ENCODE data around the gene CYP2C8. TPM values are rescaled to one million over a fixed set of nuclear protein-coding genes. Genes with fewer than 3 reads are reported as not detected.

The CYP2C8 gene
- total and polyA plus RNA-seq, 9 donors = 0.12 to 4.3 (median 0.49) TPM; not detected in 1

GRCh38 chr10:95026461-95026860 is 42.8 kb downstream of the CYP2C8 start:
- no peak overlapping the region for H3K4me3 ChIP-seq
- no peak overlapping the region for H3K27ac ChIP-seq
- no peaks in the 10 kb centered on the region for H3K27me3 ChIP-seq
- WGBS, 3 donors = 73 to 77% (median 73%) methylated on average over 2 of the region's 2 CpGs
- DNase-seq = no peak
- H3K4me1 ChIP-seq (ENCODE audit: insufficient read depth) = no peaks in the 10 kb centered on the region
- intact Hi-C loops (cut with DNase I) = no loop called here
- TF ChIP-seq EP300 (IDR thresholded peaks at IDR 0.05) = no peak
- no peak for TF ChIP-seq POLR2A (IDR thresholded peaks at IDR 0.05)
- TF ChIP-seq CTCF (IDR thresholded peaks at IDR 0.05) = no peak
- no peaks in the 10 kb centered on the region for H3K9me3 ChIP-seq
- no peaks in the 10 kb centered on the region for H3K36me3 ChIP-seq

- Histone ChIP-seq H3K36me3 (no peaks in the 10 kb centered on the region), H3K4me1 (ENCODE audit: insufficient read depth) (no peaks in the 10 kb centered on the region), H3K27me3 (no peaks in the 10 kb centered on the region), H3K9me3 (no peaks in the 10 kb centered on the region), H3K27ac (no peak overlapping the region), H3K4me3 (no peak overlapping the region)
- intact Hi-C loops (cut with DNase I) = no loop called here
- WGBS, 3 donors = 40 to 45% (median 44%) methylated on average over 6 of the region's 6 CpGs
- DNase-seq = no peak
- TF ChIP-seq CTCF (IDR thresholded peaks at IDR 0.05) (no peak), POLR2A (IDR thresholded peaks at IDR 0.05) (no peak), EP300 (IDR thresholded peaks at IDR 0.05) (no peak)
These were observed 71.5 kb downstream of the CYP2C8 start for GRCh38 chr10:94997741-94998174.

GRCh38 chr10:94992811-94993210 is 76.5 kb downstream of the CYP2C8 start:
- DNase-seq = no peak
- 70 to 76% (median 74%) methylated on average over 4 of the region's 4 CpGs for WGBS, 3 donors
- H3K27me3 ChIP-seq = no peaks in the 10 kb centered on the region
- intact Hi-C loops (cut with DNase I) = no loop called here
- TF ChIP-seq CTCF (IDR thresholded peaks at IDR 0.05) (no peak), POLR2A (IDR thresholded peaks at IDR 0.05) (no peak), EP300 (IDR thresholded peaks at IDR 0.05) (no peak)
- H3K4me3 ChIP-seq = no peak overlapping the region
- H3K9me3 ChIP-seq = no peaks in the 10 kb centered on the region
- no peaks in the 10 kb centered on the region for H3K4me1 ChIP-seq (ENCODE audit: insufficient read depth)
- no peak overlapping the region for H3K27ac ChIP-seq
- H3K36me3 ChIP-seq = no peaks in the 10 kb centered on the region

- intact Hi-C loops (cut with DNase I) = no loop called here
These were observed 77.9 kb downstream of the CYP2C8 start for GRCh38 chr10:94991243-94991888.

More at GRCh38 chr10:94991243-94991888, 77.9 kb downstream of the CYP2C8 start:
- no peaks in the 10 kb centered on the region for H3K27me3 ChIP-seq
- H3K27ac ChIP-seq = no peak overlapping the region
- no peak for TF ChIP-seq POLR2A (IDR thresholded peaks at IDR 0.05)
- no peak for TF ChIP-seq EP300 (IDR thresholded peaks at IDR 0.05)
- TF ChIP-seq CTCF (IDR thresholded peaks at IDR 0.05) = no peak
- WGBS, 3 donors = 90 to 95% (median 90%) methylated on average over 1 of the region's 1 CpG
- no peaks in the 10 kb centered on the region for H3K4me1 ChIP-seq (ENCODE audit: insufficient read depth)
- no peak for DNase-seq
- no peaks in the 10 kb centered on the region for H3K9me3 ChIP-seq
- H3K36me3 ChIP-seq = no peaks in the 10 kb centered on the region
- H3K4me3 ChIP-seq = no peak overlapping the region

Data from ovary (tissue), 9 donors.